ENCODE results near the gene RPS6KA2. TPM values are rescaled to one million over a fixed set of nuclear protein-coding genes. Genes with fewer than 3 reads are reported as not detected.

Gene RPS6KA2
- total and polyA plus RNA-seq, 5 experiments from 2014 or later = 2.1 to 13.6 (median 4.8) TPM

- H3K36me3 Mint-ChIP-seq = peaks cover 0 to 4% (median 4%) of the 10 kb centered on the region in 3 donors
- ATAC-seq = peak in 1 of 2 donors; percentile 2
- peaks cover 11 to 31% (median 28%) of the 10 kb centered on the region in 4 donors for H3K4me1 Mint-ChIP-seq
- DNase-seq = peak in 1 of 10 donors; percentile 47
- peak overlapping the region; percentile 83 to 100 (median 97) for H3K27ac Mint-ChIP-seq
- peak overlapping the region in 8 of 10 donors; percentile 66 to 87 (median 78) for H3K4me3 Mint-ChIP-seq
- H3K27me3 Mint-ChIP-seq = no peaks in the 10 kb centered on the region
- peaks cover 0 to 6% (median 0%) of the 10 kb centered on the region in 9 donors for H3K9me3 Mint-ChIP-seq
- POLR2A ChIA-PET = interaction anchor here (0.8 to 3.8 kb wide), 12 partner anchors 11 to 468 kb away, joined by 3 to 19 read pairs (median 6); partner anchors contain the start of genes RNASET2, RPS6KA2 and SFT2D1
Measured at GRCh38 chr6:166488701-166489100, 138.3 kb downstream of the RPS6KA2 start.

GRCh38 chr6:166488076-166488685 lies 138.9 kb downstream of the RPS6KA2 start:
- Mint-ChIP-seq H3K27me3 (no peaks in the 10 kb centered on the region), H3K4me1 (peaks cover 11 to 31% (median 28%) of the 10 kb centered on the region in 4 donors), H3K27ac (peak overlapping the region; percentile 83 to 100 (median 97)), H3K36me3 (peaks cover 0 to 4% (median 4%) of the 10 kb centered on the region in 3 donors), H3K4me3 (peak overlapping the region; percentile 66 to 91 (median 80)), H3K9me3 (peaks cover 0 to 6% (median 0%) of the 10 kb centered on the region in 9 donors)
- POLR2A ChIA-PET = interaction anchor here (0.8 to 3.8 kb wide), 12 partner anchors 11 to 468 kb away, joined by 3 to 19 read pairs (median 6); partner anchors contain the start of genes RNASET2, RPS6KA2 and SFT2D1
- ATAC-seq = peak; percentile 96 to 97
- DNase-seq = peak; percentile 54 to 88 (median 70)

GRCh38 chr6:166487148-166487547 lies 139.9 kb downstream of the RPS6KA2 start:
- H3K9me3 Mint-ChIP-seq = peaks cover 0 to 6% (median 0%) of the 10 kb centered on the region in 9 donors
- ATAC-seq (no peak), DNase-seq (peak in 1 of 10 donors; percentile 58)
- peaks cover 14 to 31% (median 28%) of the 10 kb centered on the region in 4 donors for H3K4me1 Mint-ChIP-seq
- POLR2A ChIA-PET = interaction anchor here (1.2 to 3.8 kb wide), 4 partner anchors 68 to 140 kb away, joined by 3 to 12 read pairs (median 10); partner anchors contain the start of gene RPS6KA2
- H3K36me3 Mint-ChIP-seq = peaks cover 0 to 4% (median 4%) of the 10 kb centered on the region in 3 donors
- peak overlapping the region; percentile 83 to 100 (median 97) for H3K27ac Mint-ChIP-seq
- peak overlapping the region in 8 of 10 donors; percentile 41 to 91 (median 78) for H3K4me3 Mint-ChIP-seq
- H3K27me3 Mint-ChIP-seq = no peaks in the 10 kb centered on the region

- H3K27ac Mint-ChIP-seq = peak overlapping the region in 7 of 10 donors; percentile 49 to 100 (median 76)
- H3K36me3 Mint-ChIP-seq = peaks cover 0 to 4% (median 4%) of the 10 kb centered on the region in 3 donors
- H3K4me3 Mint-ChIP-seq = no peak overlapping the region
- POLR2A ChIA-PET = interaction anchor here (1.2 to 3.8 kb wide), 2 partner anchors 67 to 80 kb away, joined by 3 to 12 read pairs; no protein-coding TSS in a partner anchor
- peak in 1 of 10 donors; percentile 60 for DNase-seq
- no peak for ATAC-seq
- peaks cover 0 to 6% (median 0%) of the 10 kb centered on the region in 9 donors for H3K9me3 Mint-ChIP-seq
- H3K4me1 Mint-ChIP-seq = peaks cover 14 to 31% (median 28%) of the 10 kb centered on the region in 4 donors
- H3K27me3 Mint-ChIP-seq = no peaks in the 10 kb centered on the region
Measured at GRCh38 chr6:166486536-166486880, 140.5 kb downstream of the RPS6KA2 start.

- Mint-ChIP-seq H3K9me3 (peaks cover 0 to 6% (median 0%) of the 10 kb centered on the region in 9 donors), H3K36me3 (peaks cover 0 to 4% (median 4%) of the 10 kb centered on the region in 3 donors), H3K27ac (peak overlapping the region in 4 of 10 donors; percentile 54 to 100 (median 70)), H3K27me3 (no peaks in the 10 kb centered on the region), H3K4me3 (no peak overlapping the region), H3K4me1 (peaks cover 14 to 31% (median 28%) of the 10 kb centered on the region in 4 donors)
- POLR2A ChIA-PET = interaction anchor here (3.8 kb wide), 1 partner anchor 67 kb away, joined by 12 read pairs; no protein-coding TSS in a partner anchor
- ATAC-seq = no peak
- peak in 1 of 10 donors; percentile 57 for DNase-seq
Measured at GRCh38 chr6:166485651-166486535, 141.2 kb downstream of the RPS6KA2 start.

- peaks cover 0 to 6% (median 0%) of the 10 kb centered on the region in 9 donors for H3K9me3 Mint-ChIP-seq
- no peak overlapping the region for H3K4me3 Mint-ChIP-seq
- H3K36me3 Mint-ChIP-seq = peaks cover 0 to 4% (median 4%) of the 10 kb centered on the region in 3 donors
- DNase-seq (peak in 1 of 10 donors; percentile 52), ATAC-seq (no peak)
- H3K27me3 Mint-ChIP-seq = no peaks in the 10 kb centered on the region
- POLR2A ChIA-PET = no interaction called here
- H3K27ac Mint-ChIP-seq = peak overlapping the region in 2 of 10 donors; percentile 55 to 62
- peaks cover 14 to 31% (median 26%) of the 10 kb centered on the region in 4 donors for H3K4me1 Mint-ChIP-seq
Measured at GRCh38 chr6:166484863-166485262, 142.2 kb downstream of the RPS6KA2 start.

- Mint-ChIP-seq H3K4me1 (peaks cover 14 to 25% (median 19%) of the 10 kb centered on the region in 4 donors), H3K27ac (peak overlapping the region in 5 of 10 donors; percentile 23 to 84 (median 55)), H3K4me3 (no peak overlapping the region), H3K36me3 (peaks cover 0 to 8% (median 4%) of the 10 kb centered on the region in 3 donors), H3K27me3 (peaks cover 0 to 1% (median 0%) of the 10 kb centered on the region in 5 donors), H3K9me3 (peaks cover 0 to 6% (median 0%) of the 10 kb centered on the region in 9 donors)
- ATAC-seq (no peak), DNase-seq (peak in 1 of 10 donors; percentile 11)
- POLR2A ChIA-PET = no interaction called here
Measured at GRCh38 chr6:166483573-166484250, 143.3 kb downstream of the RPS6KA2 start.

GRCh38 chr6:166483026-166483425 lies 144.0 kb downstream of the RPS6KA2 start:
- Mint-ChIP-seq H3K27me3 (peaks cover 0 to 1% (median 0%) of the 10 kb centered on the region in 5 donors), H3K4me1 (peaks cover 10 to 18% (median 13%) of the 10 kb centered on the region in 4 donors), H3K4me3 (no peak overlapping the region), H3K36me3 (peaks cover 0 to 8% (median 2%) of the 10 kb centered on the region in 3 donors), H3K27ac (peak overlapping the region in 3 of 10 donors; percentile 46 to 64 (median 48)), H3K9me3 (peaks cover 0 to 4% (median 0%) of the 10 kb centered on the region in 9 donors)
- DNase-seq (peak in 1 of 10 donors; percentile 46), ATAC-seq (no peak)
- POLR2A ChIA-PET = no interaction called here

- Mint-ChIP-seq H3K27me3 (peaks cover 0 to 1% (median 0%) of the 10 kb centered on the region in 5 donors), H3K4me3 (no peak overlapping the region), H3K27ac (peak overlapping the region in 1 of 10 donors; percentile 59), H3K36me3 (peaks cover 0 to 4% (median 0%) of the 10 kb centered on the region in 3 donors), H3K9me3 (no peaks in the 10 kb centered on the region), H3K4me1 (peaks cover 5 to 14% (median 10%) of the 10 kb centered on the region in 4 donors)
- POLR2A ChIA-PET = no interaction called here
- DNase-seq (peak in 1 of 10 donors; percentile 49), ATAC-seq (no peak)
Measured at GRCh38 chr6:166478782-166479592, 148.1 kb downstream of the RPS6KA2 start.

GRCh38 chr6:166477647-166478365 lies 149.2 kb downstream of the RPS6KA2 start:
- H3K27me3 Mint-ChIP-seq = peaks cover 0 to 1% (median 0%) of the 10 kb centered on the region in 5 donors
- peaks cover 0 to 4% (median 0%) of the 10 kb centered on the region in 3 donors for H3K36me3 Mint-ChIP-seq
- H3K9me3 Mint-ChIP-seq = no peaks in the 10 kb centered on the region
- H3K27ac Mint-ChIP-seq = no peak overlapping the region
- H3K4me3 Mint-ChIP-seq = no peak overlapping the region
- peaks cover 7 to 16% (median 11%) of the 10 kb centered on the region in 4 donors for H3K4me1 Mint-ChIP-seq
- DNase-seq = peak in 1 of 10 donors; percentile 52
- ATAC-seq = no peak
- POLR2A ChIA-PET = interaction anchor here (0.8 kb wide), 1 partner anchor 11 kb away, joined by 4 read pairs; no protein-coding TSS in a partner anchor

Data from naive thymus-derived CD8-positive, alpha-beta T cell (primary cell).